ENCODE measurements around the gene ITGAD.

- TF ChIP-seq CTCF (conservative IDR thresholded peaks at IDR 0.05; ENCODE audit: low read depth, low read length) (no peak), EZH2 (IDR thresholded peaks at IDR 0.05; ENCODE audit: low read length, unreplicated experiment) (no peak)
Observed at GRCh38 chr16:31467151-31467773, 74.1 kb downstream of the ITGAD start.

Measured in PC-3 (cell line).